Measurements from ENCODE around the gene TNNT3. TPM values are rescaled to one million over a fixed set of nuclear protein-coding genes. Genes with fewer than 3 reads are reported as not detected.

Gene TNNT3
- total RNA-seq, 1 donor from 2014 or later, result 428 TPM

DNA sequence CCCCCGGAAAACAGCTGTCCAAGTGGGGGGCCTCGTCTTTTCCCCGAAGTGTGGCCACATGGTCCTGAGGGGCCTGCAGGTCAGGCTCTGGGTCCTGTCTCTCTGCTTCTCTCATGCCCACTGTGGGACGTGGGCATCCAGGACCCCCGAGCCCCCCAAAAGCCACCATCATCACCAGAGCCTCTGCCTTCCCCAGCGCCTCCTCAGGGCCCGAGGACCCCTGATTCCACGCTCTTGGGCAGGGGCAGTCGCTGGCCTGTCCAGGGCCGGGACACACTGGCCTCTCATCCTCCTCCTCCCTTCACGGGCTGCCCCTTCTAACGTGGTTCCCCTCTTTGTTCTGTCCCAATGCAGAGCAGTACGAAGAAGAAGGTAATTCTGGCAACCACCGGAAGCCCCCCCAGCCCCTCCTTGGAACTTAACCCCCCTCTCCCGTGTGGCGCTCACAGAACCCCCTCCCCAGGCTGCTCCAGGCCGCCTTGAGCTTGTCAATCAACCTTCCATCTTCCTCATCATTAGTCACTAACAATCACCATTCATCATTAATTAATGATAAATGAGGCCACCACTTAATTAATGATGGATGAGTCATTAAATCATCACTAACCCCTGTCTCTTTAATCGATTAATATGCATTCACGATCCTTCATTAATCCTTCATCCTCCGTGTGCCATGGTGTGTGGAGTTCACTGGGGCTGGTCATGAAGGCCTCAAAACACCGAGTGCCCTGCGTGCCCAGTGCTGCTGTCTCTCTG, 3.9 kb downstream of the TNNT3 start:
- DNase-seq, result no peak

DNA sequence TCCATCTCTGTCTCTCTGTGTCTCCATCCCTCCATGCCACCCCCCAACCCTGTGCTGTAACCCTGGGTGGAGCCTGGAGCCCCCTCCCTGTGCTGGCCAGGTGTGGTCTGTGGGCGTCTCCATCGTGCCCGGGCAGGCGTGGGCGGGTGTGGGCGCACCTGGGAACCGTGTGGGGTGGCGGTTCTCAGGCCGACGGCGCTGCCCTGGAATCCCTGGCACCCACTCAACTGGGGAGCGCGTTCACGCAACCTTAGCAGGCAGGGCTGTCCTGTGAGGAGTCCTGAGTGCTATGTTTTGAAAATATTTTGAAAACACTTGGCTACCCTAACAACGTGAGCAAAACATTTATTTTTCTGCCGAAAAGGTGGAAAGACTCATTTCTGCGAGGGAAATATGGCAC, 4.7 kb downstream of the TNNT3 start:
- no peak for DNase-seq

DNA sequence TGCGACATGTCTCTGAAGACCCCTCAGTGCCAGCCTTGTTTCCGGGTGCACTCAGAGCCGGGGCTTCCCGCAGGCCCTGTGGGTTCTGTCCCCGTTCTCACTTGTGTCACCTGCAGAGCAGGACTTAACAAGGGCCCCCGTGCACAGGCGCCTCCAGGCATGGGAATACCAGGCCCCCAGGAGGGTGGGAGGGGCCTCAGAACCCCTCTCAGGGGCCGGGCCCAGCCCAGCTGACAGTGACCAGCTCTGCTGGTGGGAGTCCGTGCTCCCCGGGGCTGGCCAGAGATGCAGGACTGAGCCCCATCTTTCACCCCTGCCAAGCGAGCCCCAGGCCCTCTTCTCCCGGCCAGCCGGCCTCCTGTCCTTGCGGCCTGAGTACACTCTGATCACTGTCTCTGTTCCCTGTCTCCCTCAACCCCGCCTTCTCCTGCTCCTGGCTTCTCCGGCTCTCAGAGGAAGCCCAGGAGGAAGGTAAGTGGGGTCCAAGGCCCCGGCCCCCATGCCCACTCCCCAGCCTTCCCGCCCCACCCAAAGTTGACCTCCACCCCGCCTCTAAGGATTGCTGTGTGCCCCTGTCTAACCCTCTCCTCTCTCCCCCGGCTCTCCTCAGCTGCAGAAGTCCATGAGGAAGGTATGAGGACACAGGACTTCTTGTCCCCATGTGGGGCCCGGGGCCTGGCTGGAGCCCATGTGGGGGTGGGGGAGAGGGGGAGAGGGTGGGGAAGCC, 5.3 kb downstream of the TNNT3 start:
- DNase-seq, result no peak

DNA sequence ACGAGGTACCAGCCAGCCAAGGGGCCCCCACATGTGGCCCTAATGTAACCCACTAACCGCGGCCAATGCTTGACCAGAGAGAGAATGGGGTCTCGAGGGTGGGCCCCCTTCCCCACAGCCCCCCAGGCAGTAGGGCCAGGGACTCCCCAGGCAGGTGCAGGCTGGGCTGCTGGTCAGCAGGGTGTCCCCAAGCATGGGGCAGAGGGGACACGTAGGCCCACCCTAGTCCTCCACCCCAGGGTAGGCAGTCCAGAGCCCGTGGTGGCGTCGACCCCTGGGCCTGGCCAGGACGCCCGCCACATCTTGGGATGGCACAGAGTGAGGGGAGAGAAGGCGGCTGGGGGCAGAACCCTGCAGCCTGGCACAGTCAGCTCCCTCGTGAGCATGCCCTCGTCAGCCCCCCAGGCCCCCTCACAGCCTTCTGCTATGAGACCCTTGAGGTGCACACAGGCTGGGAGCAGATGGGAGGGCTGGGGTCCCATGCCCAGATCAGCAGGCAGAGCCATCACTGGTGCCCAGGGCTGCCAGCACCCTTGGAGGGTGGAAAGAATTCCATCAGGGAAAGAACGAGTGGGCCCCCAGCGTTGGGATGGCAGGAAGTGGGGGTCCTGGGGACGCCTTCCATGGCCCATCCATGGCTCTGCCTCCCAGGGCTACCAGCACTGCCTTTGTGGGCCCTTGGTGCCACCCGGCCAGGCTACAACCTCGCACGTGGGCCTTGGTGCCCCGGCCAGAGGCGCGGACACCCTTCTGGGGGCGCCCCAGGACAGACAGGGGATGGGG, 6.1 kb downstream of the TNNT3 start:
- no peak for DNase-seq

DNA sequence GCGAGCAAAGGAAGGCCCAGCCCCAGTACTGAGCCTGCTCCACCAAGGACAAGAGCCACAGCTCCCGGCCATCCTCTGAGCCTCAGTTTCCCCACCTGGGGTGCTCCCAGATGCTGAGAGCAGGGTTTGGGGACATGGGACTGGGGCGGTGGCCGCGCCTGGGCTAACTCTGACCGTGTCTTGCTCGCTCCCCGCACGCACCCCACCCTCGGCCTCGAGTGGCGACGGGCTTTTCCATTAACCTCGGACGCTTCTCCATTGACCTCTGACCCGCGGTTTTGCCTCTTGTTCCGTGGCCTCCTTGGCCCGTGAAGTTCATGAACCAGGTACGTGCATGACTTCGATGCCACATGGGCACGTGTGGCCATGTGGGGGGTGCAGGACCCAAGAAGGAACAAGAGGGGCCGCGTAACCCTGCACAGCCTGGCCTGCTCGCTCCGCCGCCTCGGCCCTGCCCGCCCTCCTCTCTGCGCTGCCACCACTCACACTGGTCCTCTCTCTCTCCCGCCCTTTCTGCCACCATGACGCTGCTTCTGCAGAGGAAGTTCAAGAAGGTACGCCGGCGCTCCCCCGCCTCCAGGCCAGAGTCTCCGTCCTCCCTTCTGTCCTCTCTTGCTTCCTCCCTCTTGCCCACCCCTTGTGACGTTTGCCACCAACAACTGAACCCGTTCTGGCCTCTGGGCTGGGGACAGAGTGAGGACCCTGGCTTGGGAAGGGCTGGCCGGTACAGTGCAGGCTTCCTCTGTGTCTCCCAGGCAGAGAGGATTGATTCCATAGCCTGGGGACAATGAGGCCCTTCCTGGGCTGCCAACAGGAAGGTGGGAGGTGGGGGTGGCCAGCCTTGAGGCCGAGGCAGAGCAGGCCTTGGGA, 6.9 kb downstream of the TNNT3 start:
- no peak for DNase-seq

DNA sequence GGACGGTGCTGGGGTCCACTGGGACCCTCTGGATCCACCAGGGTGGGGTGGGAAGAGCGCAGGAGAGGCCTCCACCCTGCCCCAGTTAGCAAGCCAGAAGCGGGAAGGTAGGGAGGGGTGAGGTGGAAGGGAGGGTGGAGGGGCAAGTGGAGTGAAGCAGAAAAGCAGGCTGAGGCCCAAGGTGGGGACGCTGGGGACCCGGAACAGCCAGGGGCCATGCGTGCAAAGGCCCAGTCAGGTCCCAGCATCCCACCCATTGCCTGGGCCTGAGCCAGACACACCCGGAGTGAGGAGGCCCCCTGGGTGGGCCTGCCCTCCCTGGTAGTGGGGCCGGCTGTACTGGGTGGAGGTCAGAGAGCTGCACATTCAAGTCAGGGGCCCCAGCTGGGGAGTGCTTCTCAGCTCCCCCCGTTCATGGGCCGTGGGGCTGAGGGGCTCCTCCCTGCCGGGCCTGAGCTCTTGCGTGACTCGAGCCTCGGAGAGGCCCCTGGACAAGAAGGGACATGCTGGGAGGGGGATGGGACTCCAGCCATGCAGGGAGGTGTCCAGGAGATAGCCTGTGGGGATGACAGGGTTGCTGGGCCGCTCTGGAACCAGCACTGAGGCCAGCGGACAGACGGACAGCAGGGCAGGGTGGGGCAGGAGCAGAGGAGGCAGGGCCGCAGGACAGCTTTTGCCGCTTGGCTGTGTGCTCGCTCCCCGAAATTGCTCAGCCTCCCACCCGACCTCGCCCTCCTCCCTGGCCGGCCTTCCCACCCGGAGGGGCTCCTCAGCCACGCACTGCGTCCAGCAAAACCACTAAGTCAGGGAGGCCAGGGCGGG, 7.7 kb downstream of the TNNT3 start:
- DNase-seq, result peak; percentile 64

DNA sequence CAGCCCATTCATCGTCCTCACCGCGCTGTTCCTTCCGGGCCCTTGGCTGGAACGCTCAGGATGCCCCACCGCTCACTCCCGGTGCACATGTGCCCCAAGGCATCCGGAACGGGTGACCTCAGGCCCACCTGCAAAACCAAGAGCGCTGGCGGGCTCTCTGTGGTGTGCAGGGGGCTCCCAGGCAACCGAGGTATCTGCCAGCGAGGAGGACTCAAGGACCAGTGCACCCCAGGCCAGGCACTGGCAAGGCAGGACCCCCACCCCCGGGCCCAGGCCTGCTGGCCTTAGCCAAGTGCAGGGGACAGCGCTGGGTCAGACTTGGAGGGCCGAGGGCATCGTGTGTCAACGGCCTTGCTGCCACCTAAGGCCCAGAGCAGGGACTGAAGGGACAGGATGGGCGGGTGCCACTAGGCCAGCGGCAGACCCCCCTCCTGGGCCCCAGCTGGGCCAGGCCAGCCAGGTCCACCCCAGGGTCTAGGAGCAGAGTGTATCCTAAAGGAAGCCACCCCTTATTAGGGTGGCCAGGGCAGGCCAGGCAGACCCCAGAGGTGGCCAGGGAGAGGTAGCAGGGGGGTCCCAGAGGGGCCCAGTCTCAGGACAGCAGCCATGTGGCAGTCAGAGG, 8.5 kb downstream of the TNNT3 start:
- DNase-seq, result no peak

DNA sequence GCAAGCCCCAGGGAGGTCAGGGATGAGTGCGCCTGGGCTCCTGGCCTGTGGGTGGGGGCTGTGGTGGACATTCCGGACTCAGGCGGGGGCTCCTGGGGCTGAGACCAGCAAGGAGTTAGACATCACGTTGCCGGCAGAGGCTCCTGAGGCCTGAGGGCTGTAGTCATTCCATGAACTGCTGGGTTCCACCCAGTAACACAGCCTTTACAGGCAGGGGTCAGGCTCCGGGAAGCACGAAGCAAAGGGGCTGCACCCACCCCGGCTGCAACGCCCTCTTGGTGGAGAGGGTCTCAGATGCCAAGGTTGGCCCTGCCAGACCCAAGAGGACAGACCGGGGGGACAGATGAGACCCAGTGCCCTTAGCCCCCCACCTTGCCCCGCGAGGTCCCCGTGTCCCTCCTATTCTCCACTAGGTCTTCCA, 9.0 kb downstream of the TNNT3 start:
- DNase-seq, result no peak

DNA sequence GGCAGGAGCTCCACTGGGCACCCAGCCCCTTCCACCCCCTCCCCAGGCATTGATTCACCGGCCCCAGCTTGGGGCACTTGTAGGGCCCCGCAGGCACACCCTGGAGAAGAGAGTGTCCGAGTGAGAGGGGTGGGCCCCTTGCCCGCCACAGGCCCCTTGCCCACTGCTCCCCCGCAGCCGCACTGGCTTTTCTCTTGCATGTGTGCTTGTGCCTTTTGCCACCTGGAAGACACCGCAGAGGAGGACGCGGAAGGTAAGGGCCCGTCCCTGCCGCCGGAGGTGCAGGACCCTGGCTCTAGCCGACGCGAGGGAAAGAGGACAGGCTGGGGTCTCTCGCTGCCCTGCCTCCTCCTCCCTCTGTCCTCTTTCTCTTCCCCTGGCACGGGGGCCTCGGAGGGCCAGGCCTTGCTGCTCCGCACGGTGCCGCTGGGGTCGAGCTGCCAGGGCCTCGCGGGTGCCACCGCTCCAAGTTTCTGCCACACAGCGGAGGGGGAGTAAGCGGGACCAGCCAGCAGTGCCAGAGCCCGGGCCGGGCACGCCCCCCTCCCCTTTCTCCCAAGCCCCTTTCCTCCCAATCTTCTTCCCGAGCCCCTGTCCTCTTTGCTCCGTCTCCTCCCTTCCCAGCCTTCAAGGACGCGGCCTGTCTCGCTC, 9.5 kb downstream of the TNNT3 start:
- no peak for DNase-seq

DNA sequence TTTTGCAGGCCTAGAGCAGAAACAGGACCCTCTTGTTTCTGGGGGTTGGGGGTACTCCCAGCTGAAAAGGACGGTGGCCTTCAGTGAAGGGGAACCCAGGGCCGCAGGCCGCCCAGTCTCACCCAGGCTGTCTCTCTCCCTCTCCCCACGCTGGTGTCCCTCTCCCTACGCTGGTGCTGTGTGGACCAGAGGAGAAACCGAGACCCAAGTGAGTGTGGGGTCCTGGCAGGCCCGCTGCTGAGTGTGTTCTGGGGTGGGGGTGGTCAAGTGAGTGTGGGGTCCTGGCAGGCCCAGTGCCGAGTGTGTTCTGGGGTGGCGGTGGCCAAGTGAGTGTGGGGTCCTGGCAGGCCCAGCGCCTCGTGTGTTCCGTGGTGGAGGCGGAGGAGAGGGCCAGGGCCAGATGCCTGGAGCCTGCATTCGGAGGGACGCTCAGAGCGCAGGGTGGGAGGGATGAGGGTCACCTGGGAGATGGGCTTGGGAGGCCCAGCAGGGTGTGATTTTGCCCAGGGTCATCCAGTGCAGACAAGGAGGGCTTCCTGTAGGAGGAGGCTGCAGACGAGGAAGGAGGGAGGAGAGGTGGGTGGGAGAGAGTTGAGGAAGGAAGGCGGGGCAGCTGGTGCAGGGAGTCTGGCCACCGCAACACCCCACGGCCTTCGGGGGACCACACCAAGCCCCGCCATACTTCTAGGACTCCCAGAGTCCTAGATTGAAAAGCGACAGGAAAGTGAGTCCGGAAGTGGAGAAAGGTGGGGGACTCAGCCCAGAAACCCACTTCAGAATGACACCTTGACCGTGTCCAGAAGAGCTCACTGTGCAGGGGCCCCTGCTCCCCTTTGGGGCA, 10.3 kb downstream of the TNNT3 start:
- no peak for DNase-seq

DNA sequence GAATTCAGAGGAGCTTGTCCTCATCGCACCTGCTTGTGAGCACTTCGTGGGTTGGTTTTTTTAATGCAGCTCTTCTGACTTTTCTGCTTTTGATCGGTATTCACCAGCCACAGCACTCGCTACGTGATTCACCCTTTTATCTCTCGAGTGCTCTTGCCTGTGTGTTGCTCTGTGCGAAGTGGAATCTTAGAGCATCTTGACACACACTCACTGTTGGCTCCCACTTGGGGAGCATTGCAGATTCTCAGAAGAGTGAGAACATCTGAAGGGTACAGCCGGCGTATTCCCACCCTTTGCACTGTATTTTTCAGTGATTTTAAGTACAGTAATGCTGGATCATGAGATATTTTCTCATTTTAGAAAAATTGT, 10.9 kb downstream of the TNNT3 start:
- peak; percentile 22 for DNase-seq

DNA sequence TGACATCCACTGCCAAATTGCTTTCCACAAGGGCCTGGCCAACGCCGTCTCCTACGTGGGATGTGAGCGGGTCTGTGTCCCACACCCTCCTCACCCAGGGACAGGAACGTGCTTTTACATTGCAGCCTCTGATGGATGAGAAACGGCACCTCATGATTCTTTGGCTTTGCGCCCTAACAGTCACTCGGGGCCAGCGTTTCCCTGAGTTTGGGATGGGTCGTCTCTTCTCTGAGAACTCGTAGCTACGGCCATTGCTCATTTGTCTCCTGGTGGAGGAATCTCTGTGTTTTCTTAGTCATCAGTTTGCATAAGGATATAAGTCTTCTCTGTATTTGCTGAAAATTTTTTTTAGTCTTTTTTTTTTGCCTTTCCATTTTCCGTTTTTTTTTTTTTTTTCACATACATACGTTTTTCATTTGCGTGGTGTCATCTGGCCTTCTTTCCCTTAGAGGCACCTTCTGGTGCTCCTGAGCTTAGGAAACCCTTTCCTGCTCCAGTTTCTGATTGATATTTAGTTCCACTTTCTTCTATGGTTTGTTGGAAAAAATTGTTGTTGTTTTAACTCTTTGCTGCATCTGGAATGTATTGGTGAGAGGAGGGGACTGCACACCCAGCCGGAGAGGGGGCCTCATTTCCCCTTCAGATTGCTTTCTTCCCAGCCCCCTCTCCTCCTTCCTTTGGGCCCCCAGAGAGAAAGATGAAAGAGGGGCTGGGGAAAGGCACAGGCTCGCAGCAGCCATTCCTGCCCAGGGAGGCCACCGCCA, 12.0 kb downstream of the TNNT3 start:
- DNase-seq, result peak; percentile 83

DNA sequence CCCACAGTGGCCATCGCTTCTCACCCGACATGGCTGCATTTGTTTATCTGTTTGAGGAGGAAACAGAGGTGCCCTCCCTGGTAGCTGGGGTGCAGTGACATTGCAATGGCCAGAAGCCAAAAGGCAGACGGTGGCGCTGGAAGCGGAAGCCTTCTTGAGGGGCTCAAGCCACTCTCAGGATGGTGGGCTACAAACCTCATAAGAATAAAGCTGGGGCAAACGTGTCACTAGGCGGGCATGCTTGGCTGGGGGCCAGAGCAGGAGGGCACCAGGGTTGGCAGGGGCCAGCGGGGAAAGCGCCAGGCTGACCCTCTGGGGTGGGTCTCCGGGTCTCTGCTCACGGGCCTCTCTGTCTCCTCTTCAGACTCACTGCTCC, 12.6 kb downstream of the TNNT3 start:
- no peak for DNase-seq

DNA sequence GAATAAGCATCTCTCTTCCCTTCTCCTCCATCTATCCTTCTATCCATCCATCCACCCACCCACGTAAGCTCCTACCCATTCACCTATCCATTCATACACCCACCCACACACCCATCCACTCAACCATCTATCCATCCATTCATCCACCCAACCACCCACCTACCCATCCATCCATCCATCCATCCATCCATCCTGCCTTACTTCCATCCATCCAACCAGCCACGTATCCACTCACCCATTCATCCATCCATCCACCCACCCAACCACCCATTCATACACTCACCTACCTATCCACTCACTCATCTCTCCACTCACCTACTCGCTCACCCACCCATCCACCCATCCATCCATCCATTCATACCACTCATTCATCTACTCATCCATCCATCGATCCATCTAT, 13.2 kb downstream of the TNNT3 start:
- DNase-seq, result no peak

DNA sequence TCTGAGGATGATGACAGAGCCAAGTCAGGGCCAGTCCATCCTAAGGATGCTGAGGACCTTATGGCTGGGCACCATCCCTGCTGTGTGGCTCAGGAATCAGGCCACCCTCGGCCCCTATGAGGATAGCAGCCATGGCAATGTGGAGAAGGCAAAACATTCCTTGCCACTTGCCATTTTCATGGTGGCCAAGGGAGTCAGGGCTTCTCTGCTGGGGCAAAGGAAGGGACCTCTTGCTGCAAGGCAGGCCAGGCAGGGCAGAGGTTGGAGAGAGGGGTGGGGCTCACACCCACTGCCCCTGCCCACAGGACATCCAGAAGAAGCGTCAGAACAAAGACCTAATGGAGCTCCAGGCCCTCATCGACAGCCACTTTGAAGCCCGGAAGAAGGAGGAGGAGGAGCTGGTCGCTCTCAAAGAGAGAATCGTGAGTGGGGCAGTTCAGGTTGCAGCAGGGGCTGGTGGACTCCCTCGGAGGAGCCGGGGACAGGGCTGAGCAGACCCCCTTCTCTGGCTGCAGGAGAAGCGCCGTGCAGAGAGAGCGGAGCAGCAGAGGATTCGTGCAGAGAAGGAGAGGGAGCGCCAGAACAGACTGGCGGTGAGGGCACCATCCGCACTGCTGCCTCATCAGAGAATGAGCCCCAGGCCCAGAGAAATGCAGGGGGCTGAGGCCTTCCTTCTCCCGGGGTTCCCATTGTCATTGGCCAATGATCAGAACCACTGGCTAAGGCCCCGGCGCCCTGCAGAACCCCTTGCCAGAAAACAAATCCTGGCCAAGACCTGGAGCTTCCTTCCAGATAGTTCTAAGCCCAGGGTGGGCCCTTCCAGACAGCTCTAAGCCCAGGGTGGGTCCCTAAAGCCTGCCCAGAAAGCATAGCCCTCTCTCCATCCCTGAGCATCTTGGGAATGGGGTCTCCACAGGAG, 14.2 kb downstream of the TNNT3 start:
- no peak for DNase-seq

DNA sequence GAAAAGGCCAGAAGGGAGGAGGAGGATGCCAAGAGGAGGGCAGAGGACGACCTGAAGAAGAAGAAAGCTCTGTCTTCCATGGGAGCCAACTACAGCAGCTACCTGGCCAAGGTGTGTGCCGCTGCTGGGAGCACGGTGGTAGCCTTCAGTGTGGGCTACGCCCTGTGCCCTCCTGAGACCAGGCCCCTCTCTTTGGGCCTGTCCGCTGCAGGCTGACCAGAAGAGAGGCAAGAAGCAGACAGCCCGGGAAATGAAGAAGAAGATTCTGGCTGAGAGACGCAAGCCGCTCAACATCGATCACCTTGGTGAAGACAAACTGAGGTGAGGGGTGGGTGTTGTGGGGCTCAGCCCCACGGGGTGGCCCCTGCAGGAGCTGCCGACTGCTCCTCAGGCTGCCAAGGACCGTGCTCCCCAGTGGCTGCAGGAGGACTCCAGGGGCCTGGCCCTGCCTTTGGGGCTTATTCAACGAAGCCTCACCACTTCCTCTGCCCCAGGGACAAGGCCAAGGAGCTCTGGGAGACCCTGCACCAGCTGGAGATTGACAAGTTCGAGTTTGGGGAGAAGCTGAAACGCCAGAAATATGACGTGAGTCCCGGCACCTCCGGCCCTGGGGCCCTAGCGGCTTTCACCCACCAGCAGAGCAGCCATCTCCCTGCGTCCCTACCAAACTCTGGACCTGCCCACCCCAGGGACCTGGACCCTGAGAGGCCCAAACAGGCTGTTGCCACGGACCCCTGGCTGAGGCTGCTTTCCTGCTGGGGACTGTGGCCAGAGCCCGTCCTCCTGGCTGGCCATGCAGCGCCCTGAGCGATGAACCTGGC, 15.0 kb downstream of the TNNT3 start:
- DNase-seq, result no peak
